ENCODE data around the gene CNBD2.
"Not testable (repeated sequence)": the region's sequence is repeated elsewhere in the genome, so short reads cannot be mapped to it uniquely, and the experiment has no call there.

The CNBD2 gene

DNA sequence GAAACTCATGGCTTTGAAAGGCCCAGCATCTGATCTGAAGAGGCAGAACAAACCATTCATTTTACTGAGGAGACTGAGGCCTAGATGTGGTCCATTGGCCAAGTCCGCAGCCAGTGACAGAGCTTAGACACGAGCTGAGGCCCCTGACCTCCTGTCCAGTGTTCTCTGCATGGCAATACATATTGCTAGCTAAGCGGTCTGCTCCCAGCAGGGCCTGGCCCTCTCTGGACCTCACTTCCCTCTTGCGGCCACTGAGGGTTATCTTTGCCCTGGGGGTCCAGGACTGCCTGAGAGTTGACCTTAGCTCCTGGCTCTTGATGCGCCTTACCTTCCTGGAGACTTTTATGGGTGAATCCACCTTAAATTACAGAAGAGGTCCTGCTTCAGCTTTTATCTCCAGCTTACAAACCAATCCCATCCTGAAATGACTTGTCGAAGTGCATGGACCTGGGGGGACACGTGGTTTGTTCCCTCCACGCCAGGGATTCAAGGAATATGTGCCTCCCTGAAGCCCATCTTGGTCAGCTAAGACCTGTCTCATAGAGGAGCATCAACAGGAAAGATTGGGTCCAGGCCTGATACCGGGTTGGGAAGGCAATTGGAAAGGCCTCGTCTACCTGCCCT lies 75.6 kb downstream of the CNBD2 start:
- no peak for DNase-seq (ENCODE audit: extremely low read depth, low read depth)
- TF ChIP-seq CTCF (IDR thresholded peaks at IDR 0.05; ENCODE audit: low read depth, low read length), result no peak

GRCh38 chr20:36045373-36045714 lies 77.0 kb downstream of the CNBD2 start:
- DNase-seq (ENCODE audit: extremely low read depth, low read depth), result no peak
- TF ChIP-seq CTCF (IDR thresholded peaks at IDR 0.05; ENCODE audit: low read depth, low read length), result no peak

DNA sequence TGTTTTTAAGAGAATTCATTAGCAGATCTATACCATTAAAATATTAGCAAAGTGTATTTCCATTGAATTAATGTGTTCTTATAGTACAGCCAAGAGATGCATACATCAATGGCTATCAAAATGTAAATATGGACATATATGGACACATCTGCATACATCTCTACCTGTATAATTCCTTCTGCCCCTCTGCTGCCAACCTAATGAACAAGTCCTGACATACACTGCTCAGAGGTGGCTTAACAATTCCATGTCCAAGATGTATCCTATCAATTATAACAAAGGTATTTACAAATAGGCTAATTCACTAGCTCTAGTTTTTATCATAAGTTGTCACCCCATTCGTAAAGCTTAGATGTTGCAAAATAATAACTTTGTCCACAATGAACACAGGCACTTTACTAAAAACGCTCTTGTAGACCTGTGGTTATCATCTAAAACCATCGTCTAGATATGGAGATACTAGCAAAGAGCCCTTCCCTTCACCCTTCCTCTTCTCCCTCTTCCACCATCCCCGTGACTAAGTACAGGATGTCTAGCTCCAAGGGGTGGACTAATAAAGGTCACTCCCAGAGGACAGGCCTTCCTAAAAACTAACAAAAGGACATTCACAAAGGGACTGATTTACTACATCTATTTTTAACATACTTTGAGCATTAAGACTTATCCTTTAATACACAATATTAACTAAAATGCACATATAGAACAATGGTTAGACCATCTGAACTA lies 77.8 kb downstream of the CNBD2 start:
- DNase-seq (ENCODE audit: extremely low read depth, low read depth), result not testable (repeated sequence)

- not testable (repeated sequence) for DNase-seq (ENCODE audit: extremely low read depth, low read depth)
These were observed 81.0 kb downstream of the CNBD2 start for GRCh38 chr20:36049408-36049807.

DNA sequence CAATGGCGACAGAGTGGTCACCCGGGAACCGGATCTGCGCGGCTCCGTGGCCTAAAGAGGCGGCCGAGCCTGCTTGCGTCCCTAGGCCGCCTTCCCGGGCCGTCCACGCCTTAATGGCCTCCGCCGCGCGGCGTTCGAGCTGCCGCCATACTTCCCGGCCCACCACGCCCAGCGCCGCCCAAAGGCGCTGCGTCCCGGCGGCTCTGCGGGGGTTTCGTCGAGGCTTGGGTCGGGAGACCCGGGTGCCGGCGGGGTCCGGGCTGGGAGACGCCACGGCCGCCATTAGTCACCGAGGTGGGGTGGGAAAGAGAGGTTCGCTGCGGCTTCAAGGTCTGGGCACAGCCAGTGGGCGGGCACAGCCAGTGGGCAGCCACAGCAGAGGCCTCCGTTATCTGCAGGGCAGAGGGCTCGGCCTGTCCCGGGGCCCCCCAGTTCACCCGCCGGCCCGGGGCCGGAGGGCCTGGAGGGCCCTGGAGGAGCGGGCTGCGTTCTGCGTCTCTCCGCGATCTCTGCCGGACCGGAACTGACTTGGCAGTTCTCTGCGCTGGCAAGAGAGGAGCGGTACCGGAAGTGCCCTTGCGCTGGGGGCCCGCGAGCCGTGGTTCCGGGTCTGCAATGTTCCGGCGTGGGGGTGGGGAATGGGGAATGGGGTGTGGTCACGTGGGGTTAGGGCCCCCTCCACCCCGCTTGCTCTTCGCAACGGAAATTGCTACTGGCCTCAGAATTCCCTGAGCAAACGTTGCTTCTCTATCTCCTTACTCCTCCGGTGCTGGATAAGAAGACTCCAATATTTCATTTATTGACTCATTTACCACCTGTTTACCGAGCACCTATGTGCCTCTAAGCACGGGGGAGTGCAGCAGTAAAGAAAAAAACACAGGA lies 82.3 kb downstream of the CNBD2 start:
- TF ChIP-seq CTCF (IDR thresholded peaks at IDR 0.05; ENCODE audit: low read depth, low read length), result no peak
- DNase-seq (ENCODE audit: extremely low read depth, low read depth), result peak; percentile 59

DNA sequence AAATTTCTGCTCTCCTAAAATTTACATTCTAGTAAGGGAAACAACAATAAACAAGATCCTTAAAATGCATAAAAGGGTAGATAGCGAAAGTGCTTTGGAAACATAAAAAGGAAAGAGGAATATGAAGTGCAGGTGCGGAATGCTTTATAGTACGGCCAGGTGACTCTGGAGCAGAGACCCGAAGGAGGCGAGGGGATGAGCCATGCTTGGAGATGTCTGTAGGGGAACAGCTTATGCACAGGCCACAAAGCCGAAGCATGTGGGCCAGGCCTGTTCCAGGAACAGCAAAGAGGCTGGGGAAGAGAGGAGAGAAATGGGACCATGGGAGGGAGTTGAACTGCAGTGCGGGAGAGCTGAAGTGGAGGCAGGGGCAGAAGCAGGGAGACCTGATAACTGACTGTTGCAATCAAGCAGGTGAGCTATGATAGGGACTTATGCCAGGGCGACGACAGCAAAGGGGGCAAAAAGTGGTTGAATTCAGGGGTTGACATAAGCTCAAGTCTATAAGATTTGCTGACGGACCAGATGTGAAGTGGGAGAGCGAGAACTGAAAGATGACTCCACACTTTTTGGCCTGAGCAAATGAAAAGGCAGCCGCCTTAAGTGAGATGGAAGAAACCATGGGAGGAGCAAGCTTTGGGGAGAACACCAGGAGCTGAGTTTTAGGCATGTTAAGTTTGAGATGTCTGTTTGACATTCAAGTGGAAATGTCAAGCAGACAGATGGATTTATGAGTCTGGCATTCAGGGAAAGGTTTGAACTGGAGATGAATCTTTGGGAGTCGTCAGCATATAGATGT lies 83.1 kb downstream of the CNBD2 start:
- DNase-seq (ENCODE audit: extremely low read depth, low read depth), result no peak
- no peak for TF ChIP-seq CTCF (IDR thresholded peaks at IDR 0.05; ENCODE audit: low read depth, low read length)

- DNase-seq (ENCODE audit: extremely low read depth, low read depth), result no peak
- TF ChIP-seq CTCF (IDR thresholded peaks at IDR 0.05; ENCODE audit: low read depth, low read length), result no peak
These were observed 83.7 kb downstream of the CNBD2 start for GRCh38 chr20:36052117-36052513.

GRCh38 chr20:36053863-36054518 lies 85.6 kb downstream of the CNBD2 start:
- not testable (repeated sequence) for DNase-seq (ENCODE audit: extremely low read depth, low read depth)
